ENCODE results near the gene MSI2. TPM values are rescaled to one million over a fixed set of nuclear protein-coding genes. Genes with fewer than 3 reads are reported as not detected.
A peak's percentile ranks its signal among the peaks of the same experiment; 100 is the strongest.

The MSI2 gene
- total RNA-seq, 4 donors from 2014 or later, result 14.9 to 24.4 (median 19.8) TPM

DNA sequence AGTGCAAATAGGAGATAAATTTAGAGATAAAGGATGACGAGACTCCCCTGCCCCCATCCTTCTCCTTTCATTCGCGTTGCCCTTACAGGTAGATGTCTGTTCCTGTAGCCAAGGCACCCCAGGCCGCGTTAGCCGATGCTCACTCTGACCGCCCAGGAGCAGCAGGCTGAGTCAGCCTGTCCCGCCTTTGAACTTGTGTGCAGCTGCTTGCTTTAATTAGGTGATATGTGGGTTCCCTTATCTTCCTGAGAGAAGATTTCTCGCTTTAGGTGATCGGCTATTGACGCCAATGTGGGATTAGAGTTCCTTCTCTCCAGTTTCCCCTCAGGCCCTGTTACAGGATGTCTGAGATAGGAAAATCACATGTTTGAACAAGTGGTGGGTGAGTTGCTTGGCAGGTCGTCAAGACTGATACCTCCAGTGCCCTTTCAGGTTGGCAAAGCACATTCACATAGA, 119.5 kb downstream of the MSI2 start:
- TF ChIP-seq, protein P1, sequence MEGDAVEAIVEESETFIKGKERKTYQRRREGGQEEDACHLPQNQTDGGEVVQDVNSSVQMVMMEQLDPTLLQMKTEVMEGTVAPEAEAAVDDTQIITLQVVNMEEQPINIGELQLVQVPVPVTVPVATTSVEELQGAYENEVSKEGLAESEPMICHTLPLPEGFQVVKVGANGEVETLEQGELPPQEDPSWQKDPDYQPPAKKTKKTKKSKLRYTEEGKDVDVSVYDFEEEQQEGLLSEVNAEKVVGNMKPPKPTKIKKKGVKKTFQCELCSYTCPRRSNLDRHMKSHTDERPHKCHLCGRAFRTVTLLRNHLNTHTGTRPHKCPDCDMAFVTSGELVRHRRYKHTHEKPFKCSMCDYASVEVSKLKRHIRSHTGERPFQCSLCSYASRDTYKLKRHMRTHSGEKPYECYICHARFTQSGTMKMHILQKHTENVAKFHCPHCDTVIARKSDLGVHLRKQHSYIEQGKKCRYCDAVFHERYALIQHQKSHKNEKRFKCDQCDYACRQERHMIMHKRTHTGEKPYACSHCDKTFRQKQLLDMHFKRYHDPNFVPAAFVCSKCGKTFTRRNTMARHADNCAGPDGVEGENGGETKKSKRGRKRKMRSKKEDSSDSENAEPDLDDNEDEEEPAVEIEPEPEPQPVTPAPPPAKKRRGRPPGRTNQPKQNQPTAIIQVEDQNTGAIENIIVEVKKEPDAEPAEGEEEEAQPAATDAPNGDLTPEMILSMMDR (IDR thresholded peaks at IDR 0.05), result no peak
- ATAC-seq (ENCODE audit: low FRiP score), result peak; percentile 13
- DNase-seq (ENCODE audit: low spot score), result no peak

GRCh38 chr17:57377094-57377493, 120.8 kb downstream of the MSI2 start:
- TF ChIP-seq, protein P1 (IDR thresholded peaks at IDR 0.05), result no peak
- no peak for DNase-seq (ENCODE audit: low spot score)
- ATAC-seq (ENCODE audit: low FRiP score), result no peak

- TF ChIP-seq, protein P1 (IDR thresholded peaks at IDR 0.05), result no peak
- ATAC-seq (ENCODE audit: low FRiP score) (no peak), DNase-seq (ENCODE audit: low spot score) (no peak)
These were observed 123.0 kb downstream of the MSI2 start for GRCh38 chr17:57379237-57379894.

DNA sequence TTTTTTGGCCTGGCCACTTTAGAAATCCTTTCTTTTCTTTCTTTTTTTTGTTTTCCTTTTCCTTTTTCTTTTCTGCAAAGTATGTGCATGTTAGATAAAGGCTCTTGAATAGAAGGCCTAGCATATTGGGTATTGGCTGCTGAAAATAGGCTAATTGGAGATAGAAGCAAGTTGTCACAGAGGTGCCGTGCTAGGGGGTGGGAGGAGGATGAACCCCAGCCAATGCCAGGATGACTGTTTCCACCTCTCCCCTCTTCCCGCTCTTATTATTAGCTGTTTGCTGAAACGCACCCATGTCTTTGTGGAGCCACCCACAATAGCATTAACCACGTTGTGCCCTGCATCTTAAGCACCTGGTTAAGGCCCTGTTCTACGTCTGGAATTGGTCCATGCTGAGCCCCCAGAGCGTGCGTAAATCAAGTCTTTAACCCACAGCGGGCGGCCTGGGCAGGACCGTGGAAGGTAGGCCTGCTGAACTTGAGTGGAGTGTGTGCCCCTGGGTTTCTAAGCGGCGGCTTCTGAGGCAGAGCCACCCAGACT, 123.6 kb downstream of the MSI2 start:
- TF ChIP-seq, protein P1 (IDR thresholded peaks at IDR 0.05), result no peak
- ATAC-seq (ENCODE audit: low FRiP score) (no peak), DNase-seq (ENCODE audit: low spot score) (no peak)

DNA sequence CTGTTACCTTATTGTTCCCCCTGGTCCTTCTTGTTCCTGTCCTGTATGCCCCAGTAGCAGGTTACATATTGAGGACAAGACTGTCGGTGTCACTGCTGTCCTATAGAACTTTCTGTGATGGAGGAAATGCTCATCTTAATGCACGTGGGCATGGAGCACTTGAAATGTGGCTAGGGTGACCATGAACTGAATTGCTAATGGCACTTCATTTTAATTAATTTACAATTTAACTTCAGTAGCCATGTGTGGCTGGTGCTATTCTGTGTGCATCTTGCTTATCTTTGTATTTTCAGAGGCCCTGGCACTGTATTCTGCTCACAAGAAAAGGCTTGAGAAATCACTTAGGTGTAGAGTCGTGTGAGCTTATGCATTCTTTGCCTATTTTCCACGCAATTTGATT, 125.2 kb downstream of the MSI2 start:
- TF ChIP-seq, protein P1 (IDR thresholded peaks at IDR 0.05), result no peak
- ATAC-seq (ENCODE audit: low FRiP score), result no peak

DNA sequence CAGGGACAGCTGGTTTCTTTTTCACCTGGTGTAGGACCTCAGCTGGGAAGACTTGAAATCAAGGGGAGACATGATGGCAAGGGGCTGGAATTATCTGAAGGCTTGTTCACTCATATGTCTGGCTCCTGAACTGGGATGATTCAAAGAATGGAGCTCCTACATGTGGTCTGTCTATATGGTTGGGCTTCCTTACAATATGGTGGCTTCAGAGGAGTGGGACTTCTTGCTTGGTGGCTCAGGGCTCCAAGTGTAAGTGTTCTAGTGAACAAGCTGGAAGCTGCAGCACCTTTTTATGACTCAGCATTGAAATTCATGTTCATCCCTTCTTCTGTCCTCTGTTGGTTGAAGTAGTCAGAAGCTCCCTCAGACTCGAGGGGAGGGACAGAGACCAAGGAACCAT, 127.9 kb downstream of the MSI2 start:
- TF ChIP-seq, protein P1 (IDR thresholded peaks at IDR 0.05), result no peak
- DNase-seq (ENCODE audit: low spot score) (no peak), ATAC-seq (ENCODE audit: low FRiP score) (no peak)

More for the DNA sequence above, 125.2 kb downstream of the MSI2 start:
- no peak for DNase-seq (ENCODE audit: low spot score)

GRCh38 chr17:57385975-57386374, 129.7 kb downstream of the MSI2 start:
- TF ChIP-seq, protein P1 (IDR thresholded peaks at IDR 0.05), result no peak
- no peak for ATAC-seq (ENCODE audit: low FRiP score)

More at GRCh38 chr17:57385975-57386374, 129.7 kb downstream of the MSI2 start:
- DNase-seq (ENCODE audit: low spot score), result no peak
